HL-60/S4 treated with phorbol 12-myristate 13-acetate at 8.2 ng/mL for 4 days and 3 days (cell line): Measurements from ENCODE around the gene UBE2U.
"Not testable (repeated sequence)": the region's sequence is repeated elsewhere in the genome, so short reads cannot be mapped to it uniquely, and the experiment has no call there.

ENCODE experiments used
- in situ Hi-C: fragments of 300-500 bp; cut with MboI; formaldehyde crosslinking; loops from 2 replicates; pipeline ENCODE4 v1.15.0; 2022; ENCODE audit warnings: low sequenced_read_pairs

Gene UBE2U

DNA sequence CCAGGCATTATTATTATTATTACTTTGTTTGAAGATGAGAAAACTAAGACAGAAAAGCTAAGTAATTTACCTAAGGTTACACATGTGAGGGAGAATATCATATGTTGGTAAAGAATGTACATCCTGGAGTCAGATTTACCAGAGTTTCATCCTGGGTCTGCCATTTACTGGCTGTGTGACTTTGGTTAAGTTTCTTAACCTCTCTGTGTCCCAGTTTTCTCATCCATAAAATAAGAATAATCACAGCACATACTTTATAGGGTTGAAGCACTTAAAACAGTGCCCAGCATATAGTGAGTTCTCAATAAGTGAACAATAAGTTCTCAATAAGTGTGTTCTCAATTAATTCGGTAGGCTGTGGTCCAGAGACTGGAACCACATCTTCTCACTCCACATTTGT is 32.5 kb downstream of the UBE2U start:
- in situ Hi-C loops, result no loop called here

DNA sequence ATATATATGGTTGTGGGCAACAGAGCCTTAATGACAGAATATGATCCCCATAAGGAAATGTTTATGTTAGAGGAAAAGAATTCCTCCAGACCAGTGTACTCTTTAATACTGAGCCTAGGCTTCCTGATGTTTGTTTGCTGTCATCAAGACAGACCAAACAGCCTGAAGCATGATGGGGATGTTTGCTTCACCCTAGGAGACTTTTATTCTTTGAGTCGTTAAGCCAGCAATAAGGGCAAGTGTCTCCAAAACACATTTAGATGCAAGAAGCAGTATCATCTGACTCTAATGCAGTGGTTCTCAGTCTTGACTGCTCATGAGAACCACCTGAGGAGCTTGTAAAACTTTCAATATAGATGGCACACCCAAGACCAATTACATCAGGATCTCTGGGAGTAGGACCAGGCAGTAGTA is 33.1 kb downstream of the UBE2U start:
- in situ Hi-C loops, result no loop called here

DNA sequence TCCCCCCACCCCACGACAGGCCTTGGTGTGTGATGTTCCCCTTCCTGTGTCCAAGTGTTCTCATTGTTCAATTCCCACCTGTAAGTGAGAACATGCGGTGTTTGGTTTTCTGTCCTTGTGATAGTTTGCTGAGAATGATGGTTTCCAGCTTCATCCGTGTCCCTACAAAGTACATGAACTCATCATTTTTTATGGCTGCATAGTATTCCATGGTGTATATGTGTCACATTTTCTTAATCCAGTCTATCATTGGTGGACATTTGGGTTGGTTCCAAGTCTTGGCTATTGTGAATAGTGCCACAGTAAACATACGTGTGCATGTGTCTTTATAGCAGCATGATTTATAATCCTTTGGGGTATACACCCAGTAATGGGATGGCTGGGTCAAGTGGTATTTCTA is 36.1 kb downstream of the UBE2U start:
- in situ Hi-C loops, result not testable (repeated sequence)

DNA sequence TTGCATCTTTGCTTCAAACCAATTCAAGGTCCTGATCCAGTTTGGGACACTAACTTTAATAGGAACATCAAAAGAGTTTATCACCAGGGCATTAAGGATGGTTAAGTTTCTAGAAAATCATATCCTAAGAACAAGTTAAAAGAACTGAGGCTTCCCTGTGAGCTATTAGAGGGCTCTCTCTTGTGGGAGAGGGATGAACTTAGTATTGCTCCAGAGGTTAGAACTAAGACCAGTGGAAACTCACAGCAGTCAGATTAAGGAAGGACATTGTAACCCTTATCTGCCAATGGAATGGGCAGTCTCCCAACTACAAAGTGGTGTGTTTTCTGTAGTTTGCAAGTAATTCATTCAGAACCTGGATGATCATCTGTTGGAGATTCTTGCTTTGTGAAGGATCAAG is 36.8 kb downstream of the UBE2U start:
- in situ Hi-C loops, result loop anchor here (10.0 kb wide), 1 partner anchor 625 kb away; no protein-coding TSS in a partner anchor

DNA sequence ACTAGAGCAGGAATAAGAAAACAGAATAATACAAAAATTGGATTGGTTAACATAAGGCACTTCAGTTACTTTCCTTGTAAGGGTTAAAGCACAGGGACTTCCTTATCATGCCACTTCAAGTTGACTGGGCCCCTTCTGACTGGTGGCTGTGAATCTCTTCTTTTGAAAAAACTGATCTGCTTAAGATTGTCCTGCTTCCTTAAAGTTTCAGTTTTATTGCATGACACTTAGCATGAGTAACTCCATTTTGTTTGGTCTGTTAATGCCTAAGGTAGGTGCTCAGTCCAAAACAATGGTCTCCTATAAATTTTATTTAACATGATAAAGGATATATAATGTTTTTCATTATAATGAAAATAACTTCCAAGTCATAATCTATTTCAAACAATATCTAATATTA is 37.6 kb downstream of the UBE2U start:
- in situ Hi-C loops, result loop anchor here (10.0 kb wide), 1 partner anchor 626 kb away; no protein-coding TSS in a partner anchor

DNA sequence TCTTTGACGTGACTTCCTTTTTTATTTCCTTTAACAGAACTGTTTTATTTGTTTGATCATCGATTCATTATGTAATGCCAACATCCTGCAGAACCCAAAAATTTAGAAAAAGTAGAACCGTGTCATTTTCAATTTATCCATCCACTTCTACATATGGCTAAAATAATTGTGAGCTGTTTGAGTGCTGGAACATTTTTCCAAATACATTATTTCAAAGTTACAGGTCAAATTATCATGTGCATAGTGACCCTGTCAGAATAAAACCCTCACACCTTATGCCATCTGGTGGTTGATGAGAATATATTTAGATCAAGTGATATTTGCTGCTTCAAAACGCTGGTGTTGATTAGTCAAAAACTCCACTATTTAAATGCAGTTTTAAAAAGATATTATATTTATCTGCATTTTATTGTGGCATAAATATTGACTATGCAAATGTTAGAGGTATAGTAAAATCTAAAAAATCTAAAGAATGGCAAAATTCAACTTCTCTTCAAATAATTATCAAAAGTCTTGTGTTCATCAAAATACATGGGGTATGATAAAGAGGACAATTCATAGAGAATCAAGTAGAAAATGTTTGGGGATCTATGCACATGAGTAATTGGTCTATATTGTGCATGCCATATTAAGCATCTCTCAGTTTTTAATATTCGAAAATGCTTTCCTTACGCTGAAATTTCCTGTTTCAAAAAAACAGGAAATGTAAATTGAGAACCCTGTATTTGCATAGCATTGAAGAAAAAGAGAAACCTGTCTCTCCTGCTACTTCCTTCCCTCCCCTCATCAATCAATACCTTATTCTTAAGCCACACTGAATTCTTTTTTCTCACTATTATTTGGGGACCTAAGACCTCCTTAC is 39.7 kb downstream of the UBE2U start:
- in situ Hi-C loops, result loop anchor here (10.0 kb wide), 1 partner anchor 628 kb away; no protein-coding TSS in a partner anchor

GRCh38 chr1:64243757-64244080 is 40.3 kb downstream of the UBE2U start:
- in situ Hi-C loops, result loop anchor here (10.0 kb wide), 1 partner anchor 629 kb away; no protein-coding TSS in a partner anchor

GRCh38 chr1:64245495-64245894 is 42.1 kb downstream of the UBE2U start:
- in situ Hi-C loops, result loop anchor here (10.0 kb wide), 1 partner anchor 631 kb away; no protein-coding TSS in a partner anchor

GRCh38 chr1:64246294-64246917 is 43.0 kb downstream of the UBE2U start:
- in situ Hi-C loops, result loop anchor here (10.0 kb wide), 1 partner anchor 632 kb away; no protein-coding TSS in a partner anchor

DNA sequence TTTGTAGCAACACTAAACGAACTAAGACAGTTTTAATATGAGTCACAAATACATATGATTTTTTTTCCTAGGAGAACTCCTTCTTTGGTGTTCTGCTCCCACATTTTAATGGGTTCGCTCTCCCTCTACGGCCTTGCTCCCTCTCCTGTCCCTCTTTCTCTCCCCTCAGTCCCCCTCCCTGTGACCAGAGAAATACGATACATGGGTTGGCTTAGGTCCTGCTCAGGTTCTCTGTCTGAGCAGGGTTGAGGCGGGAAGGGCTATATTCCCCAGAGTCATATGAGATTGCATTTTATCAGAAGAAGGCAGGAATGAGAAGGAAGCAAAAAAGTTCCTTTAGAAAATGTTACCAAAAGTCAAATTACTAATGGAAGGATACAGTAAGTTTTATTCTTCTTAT is 44.6 kb downstream of the UBE2U start:
- in situ Hi-C loops, result loop anchor here (10.0 kb wide), 1 partner anchor 633 kb away; no protein-coding TSS in a partner anchor

DNA sequence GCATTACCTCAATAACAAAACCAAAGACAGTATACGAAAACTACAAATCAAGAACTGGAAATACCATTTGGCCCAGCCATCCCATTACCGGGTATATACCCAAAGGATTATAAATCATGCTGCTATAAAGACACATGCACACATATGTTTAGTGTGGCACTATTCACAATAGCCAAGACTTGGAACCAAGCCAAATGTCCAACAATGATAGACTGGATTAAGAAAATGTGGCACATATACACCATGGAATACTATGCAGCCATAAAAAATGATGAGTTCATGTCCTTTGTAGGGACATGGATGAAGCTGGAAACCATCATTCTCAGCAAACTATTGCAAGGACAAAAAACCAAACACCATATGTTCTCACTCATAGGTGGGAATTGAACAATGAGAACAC is 47.0 kb downstream of the UBE2U start:
- in situ Hi-C loops, result loop anchor here (25.0 kb wide), 1 partner anchor 587 kb away; no protein-coding TSS in a partner anchor

GRCh38 chr1:64251971-64252370 is 48.5 kb downstream of the UBE2U start:
- in situ Hi-C loops, result loop anchor here (25.0 kb wide), 1 partner anchor 585 kb away; no protein-coding TSS in a partner anchor

- in situ Hi-C loops, result loop anchor here (25.0 kb wide), 1 partner anchor 580 kb away; no protein-coding TSS in a partner anchor
Measured at GRCh38 chr1:64257233-64257632, 53.8 kb downstream of the UBE2U start.

- in situ Hi-C loops, result loop anchor here (25.0 kb wide), 1 partner anchor 579 kb away; no protein-coding TSS in a partner anchor
Measured at GRCh38 chr1:64258444-64258843, 55.0 kb downstream of the UBE2U start.

- in situ Hi-C loops, result loop anchor here (25.0 kb wide), 1 partner anchor 574 kb away; no protein-coding TSS in a partner anchor
Measured at GRCh38 chr1:64263335-64263734, 59.9 kb downstream of the UBE2U start.

- in situ Hi-C loops, result loop anchor here (25.0 kb wide), 1 partner anchor 573 kb away; no protein-coding TSS in a partner anchor
Measured at GRCh38 chr1:64263856-64264255, 60.4 kb downstream of the UBE2U start.

DNA sequence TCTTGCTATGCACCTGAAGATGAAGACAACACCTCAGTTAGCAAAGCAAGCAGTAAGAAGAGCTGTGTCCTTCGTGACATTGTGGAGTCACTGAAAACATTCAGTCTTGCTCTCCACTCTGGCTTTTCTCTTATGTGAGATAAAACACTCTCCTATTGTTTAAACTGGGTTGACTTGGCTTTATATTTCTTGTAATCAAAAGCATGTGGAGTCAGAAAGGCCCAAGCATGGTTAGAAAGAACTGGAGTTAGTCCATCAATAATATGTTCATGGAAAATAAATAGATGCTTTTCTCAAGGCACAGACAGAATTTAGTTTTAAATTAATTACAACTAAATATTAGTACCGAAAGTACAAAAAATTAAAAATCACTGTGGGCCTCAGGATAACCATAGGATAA is 61.7 kb downstream of the UBE2U start:
- in situ Hi-C loops, result loop anchor here (25.0 kb wide), 1 partner anchor 572 kb away; no protein-coding TSS in a partner anchor

DNA sequence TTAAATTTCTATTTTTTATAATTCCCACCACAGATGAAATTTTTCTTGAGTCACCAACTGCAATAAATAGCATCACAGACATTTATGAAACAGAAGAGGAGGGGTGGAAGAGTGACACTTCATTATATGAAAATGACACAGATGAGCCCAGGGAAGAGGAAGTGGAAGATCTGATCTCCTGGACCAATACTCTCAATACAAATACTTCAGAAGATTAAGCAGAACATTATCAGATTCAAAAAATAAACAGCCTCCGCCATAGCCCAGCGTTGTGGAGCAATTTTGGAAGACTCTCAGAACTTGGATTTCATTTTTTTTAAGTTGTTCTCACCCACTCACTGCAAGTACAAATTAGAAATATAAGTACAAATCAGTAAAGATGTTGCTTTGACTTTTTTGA is 63.6 kb downstream of the UBE2U start:
- in situ Hi-C loops, result loop anchor here (25.0 kb wide), 1 partner anchor 570 kb away; no protein-coding TSS in a partner anchor

DNA sequence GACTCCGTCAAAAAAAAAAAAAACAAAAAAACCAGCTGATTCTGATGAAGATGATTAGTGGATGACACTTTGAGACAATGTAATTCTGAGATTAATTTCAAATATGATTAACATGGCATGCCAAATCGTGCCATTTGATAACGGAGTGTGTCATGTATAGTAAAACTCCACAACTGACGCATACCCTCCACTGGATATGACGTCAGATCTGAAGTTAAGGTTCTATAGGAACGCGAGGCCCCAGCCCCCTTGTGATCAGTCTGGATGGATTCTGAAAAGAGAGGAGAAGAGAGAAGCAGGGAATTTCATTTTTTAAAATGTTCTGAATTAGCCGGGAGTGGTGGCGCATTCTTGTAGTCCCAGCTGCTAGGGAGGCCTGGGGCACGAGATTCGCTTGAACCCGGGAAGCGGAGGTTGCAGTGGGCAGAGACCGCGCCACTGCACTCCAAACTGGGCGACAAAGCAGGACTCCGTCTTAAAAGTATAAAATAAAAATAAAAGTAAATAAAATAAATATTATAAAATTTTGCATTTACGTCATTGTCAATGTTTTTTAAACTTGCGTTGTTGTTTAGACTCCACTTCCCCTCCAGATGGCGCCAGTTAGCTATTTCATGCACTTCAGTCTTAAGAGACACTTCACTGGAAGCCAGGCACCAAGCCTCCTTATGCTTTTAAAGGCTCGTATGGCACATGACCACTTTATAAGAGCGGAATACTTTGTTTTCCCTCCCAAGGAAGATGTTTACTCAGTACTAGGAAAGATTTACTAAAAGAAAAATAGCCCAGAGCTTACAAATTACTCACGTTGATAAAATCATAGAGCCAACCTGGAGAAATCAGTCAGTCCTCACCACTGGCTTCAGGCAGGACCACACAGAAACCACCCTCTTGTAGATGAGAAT is 65.5 kb downstream of the UBE2U start:
- in situ Hi-C loops, result loop anchor here (25.0 kb wide), 1 partner anchor 568 kb away; no protein-coding TSS in a partner anchor

GRCh38 chr1:64269558-64269884 is 66.1 kb downstream of the UBE2U start:
- in situ Hi-C loops, result loop anchor here (25.0 kb wide), 1 partner anchor 568 kb away; no protein-coding TSS in a partner anchor
